VCaP (cell line): Measurements from ENCODE around the gene ECHS1.

Experiments used
- H3K27ac ChIP-seq: fragments of 450-650 bp; 2 replicates; pipeline ENCODE4 v1.5.1; 2017
- TF ChIP-seq, protein P1 (sequence below): fragments of 450-650 bp; conservative IDR thresholded peaks from 2 replicates; pipeline ENCODE4 v1.5.1; 2017; ENCODE audit warnings: mild to moderate bottlenecking, moderate library complexity

ECHS1 gene

DNA sequence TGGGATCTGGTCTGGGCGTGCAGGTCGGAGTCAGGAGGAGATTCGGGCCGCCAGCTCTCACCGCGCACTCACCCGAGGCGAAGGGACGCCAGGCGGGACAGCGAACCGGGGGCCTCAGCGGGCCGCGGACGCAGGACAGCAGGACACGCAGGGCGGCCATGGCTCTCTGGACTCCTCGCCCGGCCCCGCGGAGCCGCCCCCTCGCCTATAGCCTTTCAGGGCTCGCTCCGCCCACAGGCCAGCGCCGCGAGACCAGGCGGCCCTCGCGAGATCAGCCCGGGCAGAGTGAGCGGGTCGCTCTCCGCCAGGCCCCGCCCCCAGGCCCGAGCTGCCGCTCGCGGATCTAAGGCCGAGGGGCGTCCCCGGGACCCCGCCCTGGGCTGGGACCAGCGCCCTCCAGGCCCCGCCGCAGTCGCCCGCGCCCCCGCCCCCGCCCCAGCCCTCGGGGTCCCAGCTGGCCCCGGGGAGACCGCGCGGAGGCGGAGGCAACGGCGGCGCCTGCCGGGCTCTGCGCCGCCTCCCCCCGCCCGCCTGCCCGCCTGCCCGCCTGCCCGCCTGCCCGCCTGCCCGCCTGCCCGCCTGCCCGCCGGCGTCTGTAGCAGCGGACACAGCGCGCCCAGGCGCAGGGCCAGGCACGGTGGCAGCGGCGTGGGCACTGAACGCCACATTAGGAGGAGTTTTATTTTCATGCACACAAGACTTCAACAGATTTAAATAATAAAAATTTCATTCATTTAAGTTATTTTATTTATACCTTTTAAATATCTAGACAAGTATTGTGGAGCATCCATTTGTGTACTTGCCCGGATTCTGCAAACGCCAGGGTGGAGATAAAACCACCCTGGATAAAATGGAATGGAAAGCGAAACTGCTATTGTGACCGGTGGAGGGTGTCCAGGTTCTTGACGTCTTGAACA, at the start of gene ECHS1:
TSS of gene ECHS1 (minus strand) at position 181 of the 917 bp plus-strand sequence. CDS start at position 160, 21 bp downstream.
- TF ChIP-seq, protein P1, sequence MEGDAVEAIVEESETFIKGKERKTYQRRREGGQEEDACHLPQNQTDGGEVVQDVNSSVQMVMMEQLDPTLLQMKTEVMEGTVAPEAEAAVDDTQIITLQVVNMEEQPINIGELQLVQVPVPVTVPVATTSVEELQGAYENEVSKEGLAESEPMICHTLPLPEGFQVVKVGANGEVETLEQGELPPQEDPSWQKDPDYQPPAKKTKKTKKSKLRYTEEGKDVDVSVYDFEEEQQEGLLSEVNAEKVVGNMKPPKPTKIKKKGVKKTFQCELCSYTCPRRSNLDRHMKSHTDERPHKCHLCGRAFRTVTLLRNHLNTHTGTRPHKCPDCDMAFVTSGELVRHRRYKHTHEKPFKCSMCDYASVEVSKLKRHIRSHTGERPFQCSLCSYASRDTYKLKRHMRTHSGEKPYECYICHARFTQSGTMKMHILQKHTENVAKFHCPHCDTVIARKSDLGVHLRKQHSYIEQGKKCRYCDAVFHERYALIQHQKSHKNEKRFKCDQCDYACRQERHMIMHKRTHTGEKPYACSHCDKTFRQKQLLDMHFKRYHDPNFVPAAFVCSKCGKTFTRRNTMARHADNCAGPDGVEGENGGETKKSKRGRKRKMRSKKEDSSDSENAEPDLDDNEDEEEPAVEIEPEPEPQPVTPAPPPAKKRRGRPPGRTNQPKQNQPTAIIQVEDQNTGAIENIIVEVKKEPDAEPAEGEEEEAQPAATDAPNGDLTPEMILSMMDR: no peak
- H3K27ac ChIP-seq: peak within 1 kb of the TSS; percentile 83

DNA sequence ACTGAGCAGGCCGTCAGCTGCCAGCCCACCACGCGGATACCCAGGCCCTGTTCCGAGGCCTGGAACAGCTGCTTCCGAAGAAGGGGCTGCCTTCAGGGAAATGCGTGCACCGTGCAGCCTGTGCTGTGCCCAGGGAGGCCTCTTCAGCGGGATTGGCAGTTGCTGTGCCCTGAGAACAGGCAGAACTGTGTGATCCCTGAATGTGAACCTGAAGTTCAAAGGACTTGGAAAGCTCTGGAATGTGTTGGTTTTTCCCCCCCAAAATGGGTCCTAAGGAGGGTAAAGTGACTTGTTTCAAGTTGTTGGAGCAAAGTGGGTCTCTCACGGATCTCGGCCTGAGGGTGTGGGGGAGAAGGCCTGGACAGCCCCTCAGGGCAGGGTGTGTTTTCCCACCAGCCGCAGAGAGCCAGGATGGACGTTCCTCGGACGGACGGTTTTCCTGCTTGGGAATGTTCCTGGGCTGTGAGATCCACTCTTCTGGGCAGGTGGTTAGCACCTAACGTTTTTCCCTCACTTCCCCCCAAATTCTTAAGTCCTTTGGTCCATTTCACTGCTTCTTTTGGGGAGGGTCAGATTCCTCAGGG, 49.2 kb upstream of the ECHS1 start:
- H3K27ac ChIP-seq: no peak overlapping the region
- TF ChIP-seq, protein P1: no peak

- TF ChIP-seq, protein P1: no peak
- no peak overlapping the region for H3K27ac ChIP-seq
Measured at GRCh38 chr10:133421336-133422222, 48.4 kb upstream of the ECHS1 start.

DNA sequence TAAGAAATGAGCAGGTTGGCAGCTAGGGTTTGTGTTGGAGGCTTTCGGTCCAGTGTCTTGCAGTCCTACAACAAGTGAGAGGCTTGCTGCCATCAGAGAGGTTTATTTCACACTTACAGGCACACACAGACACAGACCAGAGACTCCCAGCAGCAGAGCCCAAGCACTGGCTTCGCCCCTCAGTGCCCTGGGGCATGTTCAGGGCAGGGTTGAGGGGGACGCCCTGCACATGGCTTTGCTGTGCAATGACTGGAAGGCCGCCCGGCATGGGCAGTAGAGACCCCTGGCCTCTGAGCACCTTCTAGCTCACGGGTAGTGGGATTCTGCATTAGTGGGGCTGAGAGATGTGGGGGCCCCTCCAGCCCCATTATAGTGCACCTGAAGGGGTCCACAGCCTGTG, 47.4 kb upstream of the ECHS1 start:
- no peak overlapping the region for H3K27ac ChIP-seq
- TF ChIP-seq, protein P1: no peak

DNA sequence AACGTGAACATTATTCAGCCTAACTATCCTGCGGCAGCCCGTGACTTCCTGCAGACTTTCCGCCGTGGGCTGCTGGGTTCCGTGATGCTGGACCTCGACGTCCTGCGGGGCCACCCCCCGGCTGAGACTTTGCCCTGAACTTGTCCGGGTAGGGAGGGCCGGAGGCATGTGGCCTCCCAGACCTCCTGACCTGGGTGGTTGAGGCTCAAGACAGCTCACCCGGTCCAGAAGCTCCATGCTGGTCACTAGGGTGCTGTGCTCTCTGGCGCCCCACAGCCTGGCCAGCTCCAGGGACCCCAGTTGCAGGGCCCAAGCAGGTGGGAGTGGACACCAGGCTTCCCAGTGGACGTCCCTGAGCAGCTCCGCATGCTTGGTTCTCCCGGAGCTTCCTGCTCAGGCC, 46.9 kb upstream of the ECHS1 start:
- H3K27ac ChIP-seq: no peak overlapping the region
- TF ChIP-seq, protein P1: no peak

DNA sequence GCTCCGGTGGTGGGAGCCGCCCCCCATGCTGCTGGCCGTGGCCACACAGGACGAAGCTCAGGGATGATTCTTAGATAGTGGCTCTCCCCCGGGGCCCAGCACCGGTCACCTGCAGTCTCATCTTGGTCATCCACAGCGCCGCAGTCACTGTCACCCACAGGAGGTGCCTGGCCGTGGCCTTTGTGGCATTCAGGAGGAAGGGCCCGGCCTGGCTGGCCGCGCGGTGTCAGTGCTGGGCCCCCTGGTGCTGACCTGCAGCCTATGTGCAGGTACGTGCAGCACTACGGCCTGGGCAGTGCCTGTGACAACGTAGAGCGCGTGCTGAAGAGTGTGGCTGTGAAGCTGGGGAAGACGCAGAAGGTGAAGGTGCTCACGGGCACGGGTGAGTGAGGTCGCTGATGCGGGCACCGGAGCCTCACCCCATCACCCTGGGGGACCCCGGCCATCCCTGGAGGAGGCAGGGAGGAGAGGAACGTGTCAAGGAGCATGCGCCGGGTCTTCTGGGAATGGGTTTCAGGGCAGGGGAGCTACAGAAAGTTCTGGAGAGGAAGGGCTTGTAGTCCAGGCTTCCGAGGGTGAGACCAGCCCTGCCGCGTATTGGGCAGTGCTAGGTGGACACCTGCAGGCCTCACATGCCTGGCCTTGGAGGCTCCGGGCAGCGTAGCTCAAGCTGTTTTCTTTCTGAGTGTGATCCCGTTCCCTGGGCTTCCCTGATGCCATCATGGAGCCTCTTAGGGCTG, 46.2 kb upstream of the ECHS1 start:
- TF ChIP-seq, protein P1: no peak
- no peak overlapping the region for H3K27ac ChIP-seq
